KMS-11 (cell line): ENCODE results near the gene PRKG1.

Experiments used
- H2AFZ ChIP-seq: fragments of 200-600 bp; sonication (generic); 2 replicates; pipeline ENCODE4 v1.6.1; 2016; ENCODE audit warnings: antibody characterized with exemption, mixed run types, low read depth
- H3K27ac ChIP-seq: fragments of 200-600 bp; sonication (generic); 2 replicates; pipeline ENCODE4 v1.6.1; 2016; ENCODE audit warnings: mild to moderate bottlenecking, mixed run types
- H3K27me3 ChIP-seq: fragments of 200-600 bp; sonication (generic); 2 replicates; pipeline ENCODE4 v1.6.1; 2017; ENCODE audit warnings: mild to moderate bottlenecking, low read depth, mixed run types, moderate library complexity; ENCODE audit not compliant: insufficient read depth
- H3K36me3 ChIP-seq: fragments of 200-600 bp; sonication (generic); 2 replicates; pipeline ENCODE4 v1.6.1; 2017; ENCODE audit warnings: mild to moderate bottlenecking, mixed run types; ENCODE audit not compliant: insufficient read depth
- H3K4me1 ChIP-seq: fragments of 200-600 bp; sonication (generic); 2 replicates; pipeline ENCODE4 v1.6.1; 2016; ENCODE audit warnings: mild to moderate bottlenecking, low read depth, mixed run types; ENCODE audit not compliant: poor library complexity, severe bottlenecking
- H3K4me2 ChIP-seq: fragments of 200-600 bp; sonication (generic); 2 replicates; pipeline ENCODE4 v1.7.0; 2016; ENCODE audit warnings: mild to moderate bottlenecking, mixed run types
- H3K4me3 ChIP-seq: fragments of 200-600 bp; sonication (generic); IDR thresholded peaks from 2 replicates; pipeline ENCODE4 v1.6.1; 2017; ENCODE audit warnings: low read depth, low read length, mixed read lengths; ENCODE audit not compliant: insufficient read depth
- H3K79me2 ChIP-seq: fragments of 200-600 bp; sonication (generic); 2 replicates; pipeline ENCODE4 v1.6.1; 2016; ENCODE audit warnings: low read depth, mixed run types; ENCODE audit not compliant: insufficient read depth
- H3K9ac ChIP-seq: fragments of 200-600 bp; sonication (generic); 2 replicates; pipeline ENCODE4 v1.6.1; 2016; ENCODE audit warnings: mild to moderate bottlenecking, mixed run types
- H4K20me1 ChIP-seq: fragments of 200-600 bp; sonication (generic); 2 replicates; pipeline ENCODE4 v1.6.1; 2016; ENCODE audit warnings: mild to moderate bottlenecking, mixed run types; ENCODE audit not compliant: insufficient read depth
- TF ChIP-seq, protein P1 (sequence below): fragments of 200-600 bp; sonication (generic); conservative IDR thresholded peaks from 2 replicates; pipeline ENCODE4 v1.6.1; 2017; ENCODE audit warnings: low read depth, mild to moderate bottlenecking, antibody characterized with exemption, low read length, moderate library complexity, mixed read lengths

The PRKG1 gene

DNA sequence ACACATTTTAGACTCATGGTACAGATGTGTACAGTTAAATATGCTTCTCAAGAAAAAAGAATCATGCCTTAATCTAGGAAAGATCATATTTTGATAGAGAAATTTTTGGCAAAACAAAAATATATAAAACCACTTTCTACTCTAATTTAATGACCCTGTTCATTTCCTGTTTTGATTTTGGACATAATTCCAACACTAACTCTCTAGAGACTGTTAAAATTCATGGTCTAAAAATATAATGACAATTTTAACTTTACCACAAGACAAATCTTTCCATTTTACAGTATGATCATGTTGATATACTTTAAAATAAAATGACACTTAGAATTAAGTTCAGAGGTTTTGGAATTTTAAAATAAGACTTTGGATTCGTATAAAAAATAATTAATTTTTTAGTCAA lies 45.2 kb downstream of the PRKG1 start:
- H3K27ac ChIP-seq, result no peak overlapping the region
- H4K20me1 ChIP-seq, result no peaks in the 10 kb centered on the region
- H3K9ac ChIP-seq, result no peak overlapping the region
- no peak overlapping the region for H3K4me2 ChIP-seq
- H2AFZ ChIP-seq, result no peak overlapping the region
- no peaks in the 10 kb centered on the region for H3K4me1 ChIP-seq
- no peak overlapping the region for H3K4me3 ChIP-seq
- H3K79me2 ChIP-seq, result no peaks in the 10 kb centered on the region
- no peaks in the 10 kb centered on the region for H3K27me3 ChIP-seq
- H3K36me3 ChIP-seq, result no peaks in the 10 kb centered on the region
- TF ChIP-seq, protein P1, sequence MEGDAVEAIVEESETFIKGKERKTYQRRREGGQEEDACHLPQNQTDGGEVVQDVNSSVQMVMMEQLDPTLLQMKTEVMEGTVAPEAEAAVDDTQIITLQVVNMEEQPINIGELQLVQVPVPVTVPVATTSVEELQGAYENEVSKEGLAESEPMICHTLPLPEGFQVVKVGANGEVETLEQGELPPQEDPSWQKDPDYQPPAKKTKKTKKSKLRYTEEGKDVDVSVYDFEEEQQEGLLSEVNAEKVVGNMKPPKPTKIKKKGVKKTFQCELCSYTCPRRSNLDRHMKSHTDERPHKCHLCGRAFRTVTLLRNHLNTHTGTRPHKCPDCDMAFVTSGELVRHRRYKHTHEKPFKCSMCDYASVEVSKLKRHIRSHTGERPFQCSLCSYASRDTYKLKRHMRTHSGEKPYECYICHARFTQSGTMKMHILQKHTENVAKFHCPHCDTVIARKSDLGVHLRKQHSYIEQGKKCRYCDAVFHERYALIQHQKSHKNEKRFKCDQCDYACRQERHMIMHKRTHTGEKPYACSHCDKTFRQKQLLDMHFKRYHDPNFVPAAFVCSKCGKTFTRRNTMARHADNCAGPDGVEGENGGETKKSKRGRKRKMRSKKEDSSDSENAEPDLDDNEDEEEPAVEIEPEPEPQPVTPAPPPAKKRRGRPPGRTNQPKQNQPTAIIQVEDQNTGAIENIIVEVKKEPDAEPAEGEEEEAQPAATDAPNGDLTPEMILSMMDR, result no peak

DNA sequence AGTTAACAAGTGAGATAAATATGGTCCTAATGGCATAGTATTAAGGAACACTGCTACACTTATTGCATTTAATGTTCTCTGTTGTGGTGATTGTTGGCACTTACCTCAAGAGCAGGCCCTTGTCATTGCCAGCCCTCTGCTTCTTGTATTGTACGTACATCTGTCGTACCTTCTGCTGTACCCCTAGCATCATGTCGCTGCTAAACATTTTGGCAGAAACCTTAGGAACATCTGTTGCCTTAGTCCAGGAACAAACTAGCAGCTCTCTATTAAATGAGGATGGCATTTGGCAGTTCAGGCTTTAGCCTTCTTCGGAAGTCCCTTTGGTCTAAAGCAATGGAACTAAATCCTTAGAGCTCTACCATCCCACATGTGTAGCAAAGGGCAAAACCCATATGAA lies 47.6 kb downstream of the PRKG1 start:
- Histone ChIP-seq H3K27ac (no peak overlapping the region), H3K9ac (no peak overlapping the region), H3K36me3 (no peaks in the 10 kb centered on the region), H4K20me1 (no peaks in the 10 kb centered on the region), H3K27me3 (no peaks in the 10 kb centered on the region), H3K4me1 (no peaks in the 10 kb centered on the region), H3K4me2 (no peak overlapping the region), H3K79me2 (no peaks in the 10 kb centered on the region), H3K4me3 (no peak overlapping the region), H2AFZ (no peak overlapping the region)
- TF ChIP-seq, protein P1, result no peak

DNA sequence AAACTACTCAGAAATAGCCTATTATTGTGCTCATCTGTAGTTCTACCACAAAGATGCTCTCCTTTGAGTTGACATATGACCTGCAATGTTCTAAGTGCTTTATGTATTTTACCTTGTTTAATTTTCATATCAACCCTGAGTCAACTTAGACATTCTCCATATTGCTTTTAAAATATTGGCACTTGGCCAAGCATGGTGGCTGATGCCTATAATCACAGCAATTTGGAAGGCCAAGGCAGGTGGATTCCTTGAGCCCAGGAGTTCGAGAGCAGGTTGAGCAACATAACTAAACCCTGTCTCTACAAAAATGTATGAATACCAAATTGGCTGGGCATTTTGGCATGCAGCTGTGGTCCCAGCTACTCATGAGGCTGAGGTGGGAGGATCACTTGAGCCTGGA lies 50.6 kb downstream of the PRKG1 start:
- H3K27ac ChIP-seq, result no peak overlapping the region
- no peaks in the 10 kb centered on the region for H3K27me3 ChIP-seq
- H2AFZ ChIP-seq, result no peak overlapping the region
- H3K4me3 ChIP-seq, result no peak overlapping the region
- no peak overlapping the region for H3K4me2 ChIP-seq
- no peaks in the 10 kb centered on the region for H3K4me1 ChIP-seq
- no peaks in the 10 kb centered on the region for H3K79me2 ChIP-seq
- no peaks in the 10 kb centered on the region for H3K36me3 ChIP-seq
- TF ChIP-seq, protein P1, result no peak
- H3K9ac ChIP-seq, result no peak overlapping the region
- no peaks in the 10 kb centered on the region for H4K20me1 ChIP-seq

DNA sequence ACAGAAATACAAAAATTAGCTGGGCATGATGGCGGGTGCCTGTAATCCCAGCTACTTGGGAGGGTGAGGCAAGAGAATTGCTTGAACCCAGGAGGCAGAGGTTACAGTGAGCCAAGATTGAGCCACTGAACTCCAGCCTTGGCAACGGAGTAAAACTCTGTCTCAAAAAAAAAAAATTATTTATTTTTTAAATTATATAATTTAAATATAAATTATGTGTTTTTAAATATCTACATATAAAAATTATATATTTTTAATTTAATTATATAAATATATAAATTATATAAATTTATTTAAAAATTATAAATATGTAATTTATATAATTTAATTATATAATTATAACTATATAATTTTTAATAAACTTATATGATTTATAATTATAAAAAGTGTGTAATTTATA lies 51.2 kb downstream of the PRKG1 start:
- no peaks in the 10 kb centered on the region for H3K4me1 ChIP-seq
- TF ChIP-seq, protein P1, result no peak
- no peak overlapping the region for H3K4me3 ChIP-seq
- H3K9ac ChIP-seq, result no peak overlapping the region
- H3K27me3 ChIP-seq, result no peaks in the 10 kb centered on the region
- H3K27ac ChIP-seq, result no peak overlapping the region
- no peaks in the 10 kb centered on the region for H3K79me2 ChIP-seq
- no peak overlapping the region for H2AFZ ChIP-seq
- no peak overlapping the region for H3K4me2 ChIP-seq
- H3K36me3 ChIP-seq, result no peaks in the 10 kb centered on the region
- H4K20me1 ChIP-seq, result no peaks in the 10 kb centered on the region
